KG1 (cell line): ENCODE measurements around the gene ZFR2.
"Not testable (repeated sequence)": the region's sequence is repeated elsewhere in the genome, so short reads cannot be mapped to it uniquely, and the experiment has no call there.

ENCODE experiments used
- DNase-seq: peaks from one replicate; lab custom pipeline; 2025; lab: John Stamatoyannopoulos, UW

ZFR2 gene

DNA sequence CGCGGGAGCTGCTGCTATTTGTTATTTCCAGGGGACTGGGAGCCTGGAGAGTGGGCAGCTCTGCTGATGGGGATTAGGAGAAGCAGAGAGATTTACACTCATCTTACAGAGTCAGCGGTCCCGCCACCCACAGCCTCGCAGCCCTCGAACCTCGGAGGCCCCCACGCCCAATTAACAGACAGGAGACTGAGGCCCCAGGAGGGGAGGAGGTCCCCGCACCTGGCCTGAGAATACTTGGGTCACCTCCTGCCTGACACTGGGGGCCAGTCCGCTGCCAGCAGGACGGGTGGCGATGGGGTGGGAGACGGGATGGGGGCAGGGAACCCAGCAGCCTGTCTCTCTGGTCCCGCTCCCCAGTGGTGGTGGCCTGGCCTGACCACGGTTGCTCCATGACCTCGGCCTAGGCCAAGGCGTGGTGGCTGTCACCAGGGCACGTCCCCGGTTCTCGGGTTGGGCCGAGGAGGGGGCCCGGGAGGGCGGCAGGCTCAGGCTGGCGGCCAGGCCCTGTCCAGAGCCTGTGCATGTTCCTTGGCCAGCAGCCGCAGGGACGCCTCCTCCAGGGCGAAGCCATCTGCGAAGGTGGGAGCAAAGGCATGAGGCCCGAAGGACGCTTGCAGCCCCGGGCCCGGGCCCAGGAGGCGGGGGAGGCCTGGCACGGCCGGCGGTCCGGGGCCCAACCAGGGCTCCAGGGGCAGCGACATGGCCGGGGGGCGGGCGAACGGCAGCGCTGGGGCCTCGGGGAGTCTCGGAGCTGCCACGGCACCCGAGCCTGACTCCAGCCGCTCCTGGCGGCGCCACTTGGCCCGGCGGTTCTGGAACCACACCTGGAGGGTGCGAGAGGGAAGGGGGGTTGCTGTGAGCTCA is 98.5 kb downstream of the ZFR2 start:
- no peak for DNase-seq

GRCh38 chr19:3769494-3769893 is 99.3 kb downstream of the ZFR2 start:
- no peak for DNase-seq

DNA sequence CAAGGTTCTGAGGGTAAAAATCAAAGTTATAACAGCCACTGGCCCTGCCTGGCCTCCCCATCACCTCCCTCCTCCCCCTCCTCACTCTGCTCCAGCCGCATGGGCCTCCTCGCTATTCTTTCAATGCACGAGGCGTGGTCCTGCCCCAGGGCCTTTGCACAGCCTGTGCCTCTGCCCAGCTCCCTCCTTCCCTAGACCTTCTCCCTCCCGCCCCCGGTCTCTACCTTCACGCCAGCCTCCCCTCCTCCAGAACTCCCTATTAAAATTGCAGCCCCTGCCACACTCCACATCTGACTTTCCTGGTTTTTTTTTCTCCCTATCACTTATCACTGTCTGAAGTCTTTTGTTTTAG is 100.1 kb downstream of the ZFR2 start:
- no peak for DNase-seq

DNA sequence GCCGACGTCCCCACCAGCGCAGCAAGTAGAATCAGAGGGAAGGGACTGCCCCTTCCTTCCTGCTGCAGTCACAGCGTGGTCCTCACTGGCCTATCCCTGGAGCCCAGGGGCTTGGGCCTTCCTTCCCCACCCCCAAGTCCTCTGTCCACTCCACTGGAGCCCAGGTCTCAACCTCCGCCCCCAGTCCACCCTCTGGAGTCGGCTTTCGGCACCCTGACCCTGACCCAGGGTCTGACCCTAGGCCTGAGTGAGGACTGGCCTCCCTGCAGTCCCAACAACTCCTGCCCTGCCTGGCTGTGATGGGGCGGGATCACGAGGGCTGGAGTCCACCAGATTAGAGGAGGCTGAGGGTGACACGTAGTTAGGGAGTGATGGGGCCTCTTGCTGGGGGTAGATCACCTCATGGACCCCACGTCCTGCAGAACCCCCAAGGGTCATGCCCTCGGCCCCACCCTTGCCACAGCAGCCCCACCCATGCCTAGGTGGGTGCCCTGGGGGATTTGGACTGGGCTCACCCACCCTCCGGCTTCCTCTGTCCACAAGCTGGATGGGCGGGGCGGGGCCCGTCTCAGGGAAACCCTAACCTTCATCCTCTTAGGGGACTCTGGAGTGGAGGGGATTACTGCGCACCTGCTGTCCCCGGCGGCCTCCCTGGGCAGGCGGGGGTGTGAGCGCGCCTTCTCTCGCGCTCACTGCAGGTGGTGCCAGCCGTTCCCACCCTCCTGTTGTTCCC is 100.7 kb downstream of the ZFR2 start:
- DNase-seq = no peak

- no peak for DNase-seq
Observed at GRCh38 chr19:3767050-3767449, 101.8 kb downstream of the ZFR2 start.

DNA sequence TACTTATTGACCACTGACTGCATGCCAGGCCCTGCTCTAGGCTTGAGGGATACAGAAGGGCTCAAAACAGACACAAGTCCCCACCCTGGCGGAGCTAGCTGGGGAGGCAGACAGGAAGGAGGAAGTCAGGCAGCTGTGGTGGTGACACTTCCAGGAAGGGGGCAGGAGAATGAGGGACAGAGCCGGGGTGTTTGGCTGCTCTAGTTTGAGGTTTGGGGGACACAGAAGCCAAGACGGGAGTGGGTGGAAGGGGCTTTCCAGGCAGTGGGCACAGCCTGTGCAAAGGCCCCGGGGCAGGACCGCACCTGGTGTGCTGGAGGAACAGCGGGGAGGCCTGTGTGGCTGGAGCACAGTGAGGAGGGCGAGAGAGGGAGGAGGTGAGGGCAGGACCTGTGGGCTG is 102.3 kb downstream of the ZFR2 start:
- DNase-seq = no peak

GRCh38 chr19:3765757-3766156 is 103.1 kb downstream of the ZFR2 start:
- not testable (repeated sequence) for DNase-seq

GRCh38 chr19:3765121-3765520 is 103.7 kb downstream of the ZFR2 start:
- DNase-seq = no peak

- peak; percentile 98 for DNase-seq
Observed at GRCh38 chr19:3762501-3763459, 106.1 kb downstream of the ZFR2 start, which contains the start of gene MRPL54. TSS of gene MRPL54 (plus strand) at chr19:3762682. CDS start at chr19:3762701, 19 bp downstream.

- DNase-seq = no peak
Observed at GRCh38 chr19:3762130-3762473, 106.7 kb downstream of the ZFR2 start.

GRCh38 chr19:3761382-3762129 is 107.3 kb downstream of the ZFR2 start, which contains the start of gene APBA3:
TSS of gene APBA3 (minus strand) at chr19:3761692. CDS start at chr19:3760264, 1,428 bp downstream.
- DNase-seq = peak; percentile 91

DNA sequence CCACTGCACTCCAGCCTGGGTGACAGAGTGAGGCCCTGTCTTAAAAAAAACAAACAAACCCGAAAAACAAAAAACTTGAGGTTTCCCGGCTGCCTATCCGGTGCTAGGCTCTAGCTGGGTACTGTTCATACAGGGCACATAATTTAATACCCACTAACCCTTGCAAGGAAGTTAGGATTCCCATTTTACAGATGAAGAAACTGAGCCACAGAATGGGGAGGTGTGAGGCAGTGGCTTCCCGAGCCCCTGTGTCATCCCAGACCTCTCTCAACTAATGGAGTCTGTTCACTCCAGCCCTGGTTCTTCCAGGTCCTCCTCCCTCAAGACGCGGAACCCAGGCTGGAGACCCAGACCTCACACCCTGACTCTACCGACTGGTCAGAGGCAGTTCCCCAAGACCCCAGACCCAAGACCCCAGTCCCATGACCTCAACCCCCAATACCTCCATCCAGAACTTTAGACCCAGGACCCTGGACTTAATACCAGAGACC is 107.9 kb downstream of the ZFR2 start:
- DNase-seq = no peak

DNA sequence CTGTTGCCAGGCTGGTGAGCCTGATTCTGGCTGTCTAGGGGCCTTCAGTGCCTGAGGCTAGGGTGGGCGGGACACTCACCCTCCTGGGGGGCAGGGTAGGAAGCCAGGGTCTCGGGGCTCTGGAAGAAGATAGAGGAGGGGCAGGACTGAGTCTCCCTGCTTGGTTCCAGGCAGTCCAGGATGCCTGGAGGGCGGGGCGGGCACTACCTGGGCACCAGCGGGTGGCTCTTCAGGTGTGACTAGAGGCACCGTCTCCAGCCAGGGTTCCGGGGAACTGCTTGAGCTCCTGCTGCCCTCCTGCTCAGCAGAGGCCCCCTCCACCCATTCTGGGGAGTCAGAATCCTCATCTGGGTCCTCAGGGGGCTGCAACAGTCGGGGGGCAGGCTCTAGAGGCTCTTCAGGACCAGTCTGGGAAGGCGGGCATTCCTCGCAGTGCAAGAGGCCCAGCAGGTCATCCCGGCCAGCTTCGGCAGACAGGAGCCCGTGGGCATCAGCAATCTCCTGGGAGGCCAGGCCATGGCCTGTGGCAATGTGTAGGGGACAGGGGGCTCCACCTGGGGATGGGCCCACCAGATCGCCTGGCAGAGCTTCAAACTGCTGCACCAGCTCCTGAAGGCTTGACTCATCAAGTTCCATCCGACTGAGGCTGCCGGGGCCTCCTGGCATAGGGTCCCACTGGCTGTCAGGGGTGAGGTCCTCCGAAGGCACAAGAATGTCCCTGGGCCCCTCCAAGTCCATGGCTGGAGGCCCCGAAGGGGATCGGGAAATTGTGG is 109.2 kb downstream of the ZFR2 start:
- no peak for DNase-seq

GRCh38 chr19:3758297-3758696 is 110.5 kb downstream of the ZFR2 start:
- DNase-seq = not testable (repeated sequence)

DNA sequence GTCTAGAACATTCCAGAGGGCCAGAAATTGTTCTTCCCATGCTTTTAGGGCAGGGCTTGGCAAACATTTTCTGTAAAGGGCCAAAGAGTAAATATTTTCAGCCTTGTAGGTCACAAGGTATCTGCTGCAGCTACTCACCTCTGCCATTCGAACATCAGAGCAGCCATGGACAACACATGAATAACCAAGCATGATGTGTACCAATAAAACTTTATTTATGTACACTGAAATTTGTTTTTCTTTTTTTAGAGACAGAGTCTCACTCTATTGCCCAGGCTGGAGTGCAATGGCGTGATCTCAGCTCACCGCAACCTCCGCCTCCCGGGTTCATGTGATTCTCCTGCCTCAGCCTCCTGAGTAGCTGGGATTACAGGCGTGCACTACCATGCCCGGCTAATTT is 111.1 kb downstream of the ZFR2 start:
- not testable (repeated sequence) for DNase-seq
